WERI-Rb-1 (cell line): Measurements from ENCODE around the gene ZNF302.
"Not testable (repeated sequence)": the region's sequence is repeated elsewhere in the genome, so short reads cannot be mapped to it uniquely, and the experiment has no call there.

Experiments used
- DNase-seq: peaks from one replicate; pipeline ENCODE4 v3.0.0-alpha.2; 2020
- H3K27ac ChIP-seq: fragments of 250-450 bp; sonication (Bioruptor Pico); 2 replicates; pipeline ENCODE4 v1.5.1; 2020; ENCODE audit warnings: mild to moderate bottlenecking, moderate library complexity
- H3K27me3 ChIP-seq: fragments of 250-450 bp; sonication (Bioruptor Pico); 2 replicates; pipeline ENCODE4 v1.5.1; 2021; ENCODE audit warnings: mild to moderate bottlenecking, low read depth, moderate library complexity; ENCODE audit not compliant: insufficient read depth, severe bottlenecking
- H3K36me3 ChIP-seq: fragments of 250-450 bp; sonication (Bioruptor Pico); 2 replicates; pipeline ENCODE4 v1.5.1; 2020; ENCODE audit warnings: mild to moderate bottlenecking, moderate library complexity
- H3K4me3 ChIP-seq: 2 replicates; pipeline ENCODE4 v1.5.1; 2011; ENCODE audit warnings: low read depth, mild to moderate bottlenecking, control low read depth, low read length
- H3K9me3 ChIP-seq: fragments of 250-450 bp; sonication (Bioruptor Pico); 2 replicates; pipeline ENCODE4 v1.5.1; 2021; ENCODE audit warnings: mild to moderate bottlenecking, moderate library complexity; ENCODE audit not compliant: severe bottlenecking
- CTCF ChIP-seq: IDR thresholded peaks from 2 replicates; pipeline ENCODE4 v1.5.1; 2011; ENCODE audit warnings: low read depth, mild to moderate bottlenecking, control low read depth, inconsistent platforms, low read length

Gene ZNF302

GRCh38 chr19:34675919-34676318, 1.6 kb upstream of the ZNF302 start:
- Histone ChIP-seq H3K27me3 (no peaks in the 10 kb centered on the region), H3K36me3 (peaks cover 22% of the 10 kb centered on the region), H3K4me3 (no peak overlapping the region), H3K9me3 (no peaks in the 10 kb centered on the region), H3K27ac (no peak overlapping the region)
- TF ChIP-seq CTCF, result no peak
- no peak for DNase-seq

GRCh38 chr19:34676697-34677385, 637 bp upstream of the ZNF302 start, which contains the start of gene SCGB2B2:
SCGB2B2 (minus strand) TSS chr19:34677159; CDS start chr19:34594563, 82,596 bp downstream.
- H3K36me3 ChIP-seq, result peaks cover 31% of the 10 kb centered on the region
- 0 out of 2 replicates have a peak, but pooled peaks have one; percentile 12 for TF ChIP-seq CTCF

GRCh38 chr19:34678085-34678412, 571 bp downstream of the ZNF302 start:
- peaks cover 38% of the 10 kb centered on the region for H3K36me3 ChIP-seq
- H3K27ac ChIP-seq, result peak overlapping the region; percentile 97
- DNase-seq, result no peak
- no peaks in the 10 kb centered on the region for H3K9me3 ChIP-seq
- peak overlapping the region; percentile 56 for H3K4me3 ChIP-seq
- no peak for TF ChIP-seq CTCF
- H3K27me3 ChIP-seq, result no peaks in the 10 kb centered on the region

More at GRCh38 chr19:34676697-34677385, 637 bp upstream of the ZNF302 start, which contains the start of gene SCGB2B2:
- Histone ChIP-seq H3K4me3 (peak within 1 kb of the TSS; percentile 56), H3K9me3 (no peaks in the 10 kb centered on the region), H3K27me3 (no peaks in the 10 kb centered on the region), H3K27ac (peak within 1 kb of the TSS; percentile 97)
- DNase-seq, result peak; percentile 67

GRCh38 chr19:34678421-34678820, 943 bp downstream of the ZNF302 start:
- TF ChIP-seq CTCF, result no peak
- H3K9me3 ChIP-seq, result no peaks in the 10 kb centered on the region
- no peak for DNase-seq
- peak overlapping the region; percentile 56 for H3K4me3 ChIP-seq
- peaks cover 42% of the 10 kb centered on the region for H3K36me3 ChIP-seq
- no peaks in the 10 kb centered on the region for H3K27me3 ChIP-seq
- H3K27ac ChIP-seq, result peak overlapping the region; percentile 97; the same call in 1 of the 2 replicates

GRCh38 chr19:34681478-34681877, 4.0 kb downstream of the ZNF302 start:
- no peak overlapping the region for H3K4me3 ChIP-seq
- peaks cover 56% of the 10 kb centered on the region for H3K36me3 ChIP-seq
- H3K27ac ChIP-seq, result no peak overlapping the region
- no peaks in the 10 kb centered on the region for H3K27me3 ChIP-seq
- H3K9me3 ChIP-seq, result peaks cover 17% of the 10 kb centered on the region
- no peak for DNase-seq
- TF ChIP-seq CTCF, result no peak

GRCh38 chr19:34685266-34685665, 7.8 kb downstream of the ZNF302 start:
- peaks cover 17% of the 10 kb centered on the region for H3K9me3 ChIP-seq
- not testable (repeated sequence) for H3K27ac ChIP-seq, H3K27me3 ChIP-seq, DNase-seq, H3K4me3 ChIP-seq
- H3K36me3 ChIP-seq, result peaks cover 41% of the 10 kb centered on the region
